H9 (cell line): ENCODE results near the gene IQGAP2. TPM values are rescaled to one million over a fixed set of nuclear protein-coding genes. Genes with fewer than 3 reads are reported as not detected.

Source experiments
- DNase-seq: peaks from one replicate; pipeline ENCODE4 v3.0.0-alpha.2; 2017
- H2AFZ ChIP-seq: one replicate; pipeline ENCODE4 v1.6.1; 2013; ENCODE audit warnings: mild to moderate bottlenecking, low read length, control low read depth, moderate library complexity
- H2AK5ac ChIP-seq: 2 replicates; pipeline ENCODE4 v1.6.1; 2013; ENCODE audit warnings: low read length, control low read depth, mixed read lengths; ENCODE audit not compliant: insufficient read length
- H2BK120ac ChIP-seq: one replicate; pipeline ENCODE4 v1.6.1; 2013; ENCODE audit warnings: low read depth, mild to moderate bottlenecking, low read length, control low read depth, inconsistent platforms; ENCODE audit not compliant: poor library complexity, severe bottlenecking
- H2BK12ac ChIP-seq: 2 replicates; pipeline ENCODE4 v1.6.1; 2013; ENCODE audit warnings: low read length, control low read depth, mixed read lengths, low read depth; ENCODE audit not compliant: insufficient read length
- H2BK15ac ChIP-seq: 2 replicates; pipeline ENCODE4 v1.6.1; 2013; ENCODE audit warnings: low read depth, low read length, control low read depth
- H2BK20ac ChIP-seq: one replicate; pipeline ENCODE4 v1.6.1; 2013; ENCODE audit warnings: low read depth, mild to moderate bottlenecking, low read length, control low read depth, inconsistent platforms; ENCODE audit not compliant: poor library complexity, severe bottlenecking
- H2BK5ac ChIP-seq: 2 replicates; pipeline ENCODE4 v1.6.1; 2013; ENCODE audit warnings: low read length, control low read depth, mixed read lengths; ENCODE audit not compliant: insufficient read length
- H3K14ac ChIP-seq: 2 replicates; pipeline ENCODE4 v1.6.1; 2013; ENCODE audit warnings: low read length, control low read depth; ENCODE audit not compliant: insufficient read depth
- H3K18ac ChIP-seq: 2 replicates; pipeline ENCODE4 v1.6.1; 2013; ENCODE audit warnings: low read depth, mild to moderate bottlenecking, mixed read lengths, low read length, control low read depth; ENCODE audit not compliant: insufficient read length
- H3K23ac ChIP-seq: 2 replicates; pipeline ENCODE4 v1.6.1; 2013; ENCODE audit warnings: low read length, control low read depth, mixed read lengths, low read depth; ENCODE audit not compliant: insufficient read length
- H3K23me2 ChIP-seq: 2 replicates; pipeline ENCODE4 v1.6.1; 2013; ENCODE audit warnings: low read depth, mild to moderate bottlenecking, mixed read lengths, low read length, control low read depth; ENCODE audit not compliant: insufficient read length, poor library complexity, severe bottlenecking
- H3K27ac ChIP-seq: 2 replicates; pipeline ENCODE4 v1.5.1; 2013; ENCODE audit warnings: low read length, control low read depth, mixed read lengths, low read depth; ENCODE audit not compliant: insufficient read length
- H3K27me3 ChIP-seq: 2 replicates; pipeline ENCODE4 v1.6.1; 2013; ENCODE audit warnings: low read length, control low read depth, inconsistent platforms; ENCODE audit not compliant: insufficient read depth
- H3K4ac ChIP-seq: 2 replicates; pipeline ENCODE4 v1.6.1; 2013; ENCODE audit warnings: low read depth, mild to moderate bottlenecking, control low read depth, inconsistent platforms, low read length, moderate library complexity
- H3K4me1 ChIP-seq: 2 replicates; pipeline ENCODE4 v1.6.1; 2013; ENCODE audit warnings: low read length, control low read depth, inconsistent platforms; ENCODE audit not compliant: insufficient read depth
- H3K4me2 ChIP-seq: 2 replicates; pipeline ENCODE4 v1.6.1; 2013; ENCODE audit warnings: low read length, control low read depth, mixed read lengths; ENCODE audit not compliant: insufficient read length, insufficient read depth
- H3K56ac ChIP-seq: 2 replicates; pipeline ENCODE4 v1.6.1; 2013; ENCODE audit warnings: low read depth, mild to moderate bottlenecking, mixed read lengths, low read length, control low read depth; ENCODE audit not compliant: insufficient read length
- H3K79me1 ChIP-seq: 2 replicates; pipeline ENCODE4 v1.6.1; 2013; ENCODE audit warnings: low read depth, mild to moderate bottlenecking, moderate library complexity, low read length, control low read depth, inconsistent platforms; ENCODE audit not compliant: insufficient read depth, poor library complexity, severe bottlenecking
- H3K79me2 ChIP-seq: 2 replicates; pipeline ENCODE4 v1.6.1; 2013; ENCODE audit warnings: low read length, control low read depth, inconsistent platforms; ENCODE audit not compliant: insufficient read depth
- H3K9ac ChIP-seq: 2 replicates; pipeline ENCODE4 v1.6.1; 2013; ENCODE audit warnings: low read length, control low read depth, mixed read lengths; ENCODE audit not compliant: insufficient read length; ENCODE audit errors: extremely low read depth
- H3K9me3 ChIP-seq: one replicate; pipeline ENCODE4 v1.6.1; 2013; ENCODE audit warnings: low read depth, low read length, inconsistent platforms; ENCODE audit not compliant: control insufficient read depth
- H3T11ph ChIP-seq: one replicate; pipeline ENCODE4 v1.6.1; 2013; ENCODE audit warnings: mild to moderate bottlenecking, low read length, control low read depth, inconsistent platforms
- H4K20me1 ChIP-seq: one replicate; pipeline ENCODE4 v1.6.1; 2013; ENCODE audit not compliant: control insufficient read depth, insufficient read length, insufficient read depth
- H4K5ac ChIP-seq: 2 replicates; pipeline ENCODE4 v1.6.1; 2013; ENCODE audit warnings: low read depth, mild to moderate bottlenecking, mixed read lengths, low read length, control low read depth; ENCODE audit not compliant: insufficient read length
- H4K8ac ChIP-seq: replicated peaks from 2 replicates; pipeline ENCODE4 v1.6.1; 2013; ENCODE audit warnings: low read length, control low read depth, mixed read lengths, low read depth; ENCODE audit not compliant: insufficient read length
- H4K91ac ChIP-seq: 2 replicates; pipeline ENCODE4 v1.6.1; 2013; ENCODE audit warnings: low read depth, mild to moderate bottlenecking, moderate library complexity, mixed read lengths, low read length, control low read depth; ENCODE audit not compliant: insufficient read length
- H3K27ac Mint-ChIP-seq, 3 experiments: 2 replicates in 2 of 3; 3 replicates in 1 of 3; pipeline ENCODE4 v1.8.0; 2020 to 2021; ENCODE audit warnings: mixed read lengths in 3 of 3, mild to moderate bottlenecking in 1 of 3, moderate library complexity in 1 of 3
- H3K27me3 Mint-ChIP-seq: 2 replicates; pipeline ENCODE4 v1.8.0; 2021; ENCODE audit warnings: low read depth, mild to moderate bottlenecking, moderate library complexity, mixed read lengths
- H3K36me3 Mint-ChIP-seq, 3 experiments: 2 replicates in 2 of 3; 3 replicates in 1 of 3; pipeline ENCODE4 v1.8.0; 2020 to 2021; ENCODE audit warnings: low read depth in 3 of 3, mixed read lengths in 3 of 3; ENCODE audit not compliant: insufficient read depth in 1 of 3
- H3K4me1 Mint-ChIP-seq, 2 experiments: 2 replicates each; pipeline ENCODE4 v1.8.0; 2020; ENCODE audit warnings: mixed read lengths in 2 of 2
- H3K4me3 Mint-ChIP-seq, 2 experiments: 2 replicates in 1 of 2; 3 replicates in 1 of 2; pipeline ENCODE4 v1.8.0; 2020 to 2021; ENCODE audit warnings: mild to moderate bottlenecking in 2 of 2, mixed read lengths in 2 of 2, moderate library complexity in 1 of 2
- H3K9me3 Mint-ChIP-seq, 2 experiments: 2 replicates in 1 of 2; 3 replicates in 1 of 2; pipeline ENCODE4 v1.8.0; 2020; ENCODE audit warnings: mild to moderate bottlenecking in 2 of 2, mixed read lengths in 2 of 2, moderate library complexity in 1 of 2
- CTCF ChIP-seq: fragments of 200-600 bp; sonication (generic); conservative IDR thresholded peaks from 3 replicates; pipeline ENCODE4 v1.8.0; 2021; ENCODE audit warnings: antibody characterized with exemption, mild to moderate bottlenecking
- WGBS: extraction: QIAGEN DNeasy Blood & Tissue Kit; methylation state at CpG from one replicate; pipeline ENCODE4 v1.1.7; 2013; ENCODE audit warnings: missing lambda C conversion rate, low lambda C conversion rate, mixed read lengths; ENCODE audit not compliant: insufficient read length; ENCODE audit errors: extremely low coverage; 5-methylcytosine and 5-hydroxymethylcytosine counted together
- total RNA-seq: library from RNA; stranded (reverse); gene quantifications from 2 replicates; pipeline ENCODE4 v1.2.1, GENCODE V29; 2021

Gene IQGAP2
- total RNA-seq, 1 experiment from 2014 or later = 22.5 TPM

GRCh38 chr5:76576996-76577395 is 173.9 kb downstream of the IQGAP2 start:
- H3K27me3 ChIP-seq = no peaks in the 10 kb centered on the region
- no peaks in the 10 kb centered on the region for H3K27me3 Mint-ChIP-seq
- no peaks in the 10 kb centered on the region for H3K4me1 Mint-ChIP-seq
- H2AFZ ChIP-seq = no peak overlapping the region
- H3K79me2 ChIP-seq = no peaks in the 10 kb centered on the region
- no peak overlapping the region for H2AK5ac ChIP-seq
- H3K9me3 ChIP-seq = no peaks in the 10 kb centered on the region
- no peak overlapping the region for H3K14ac ChIP-seq
- peaks cover 3% of the 10 kb centered on the region; the same call in 1 of the 2 replicates for H3K4me1 ChIP-seq
- WGBS = no CpG with 5 or more reads among the region's 4 CpGs
- H3K36me3 Mint-ChIP-seq = no peaks in the 10 kb centered on the region
- H3K4ac ChIP-seq = no peak overlapping the region
- no peak overlapping the region for H3K4me3 Mint-ChIP-seq
- no peak for DNase-seq
- H4K91ac ChIP-seq = no peak overlapping the region
- no peak overlapping the region for H3K9ac ChIP-seq
- no peaks in the 10 kb centered on the region for H3K79me1 ChIP-seq
- no peak overlapping the region for H3K56ac ChIP-seq
- no peak overlapping the region for H3K4me2 ChIP-seq
- no peak overlapping the region for H3T11ph ChIP-seq
- no peak overlapping the region for H3K27ac Mint-ChIP-seq
- H4K8ac ChIP-seq = no peak overlapping the region
- no peak overlapping the region for H2BK15ac ChIP-seq
- TF ChIP-seq CTCF = no peak
- no peak overlapping the region for H3K18ac ChIP-seq
- H2BK120ac ChIP-seq = no peak overlapping the region
- H3K27ac ChIP-seq = no peak overlapping the region
- H2BK12ac ChIP-seq = no peak overlapping the region
- no peak overlapping the region for H2BK20ac ChIP-seq
- no peak overlapping the region for H3K23ac ChIP-seq
- no peaks in the 10 kb centered on the region for H3K9me3 Mint-ChIP-seq
- no peak overlapping the region for H2BK5ac ChIP-seq
- H4K5ac ChIP-seq = no peak overlapping the region
- no peaks in the 10 kb centered on the region for H4K20me1 ChIP-seq
- H3K23me2 ChIP-seq = no peaks in the 10 kb centered on the region
